GM12878 (cell line): ENCODE data around the gene NMB. TPM values are rescaled to one million over a fixed set of nuclear protein-coding genes. Genes with fewer than 3 reads are reported as not detected.
A peak's percentile ranks its signal among the peaks of the same experiment; 100 is the strongest.

Experiments used
- ATAC-seq: fragments of 200-7000 bp; cut with Tn5 transposase; 3 replicates; pipeline ENCODE4 v1.9.1; 2020; ENCODE audit warnings: mild to moderate bottlenecking, moderate library complexity
- BruUV-seq: library from RNA; stranded (reverse); fragments of 400-500 nt; replicated peaks from 2 replicates; lab custom pipeline; 2021; lab: Mats Ljungman, UMichigan
- CTCF ChIA-PET: fragments of 300-600 bp; sonication (Branson Sonifier 250); formaldehyde crosslinking; extraction: SDS; loops from one replicate; lab custom pipeline; 2021; ENCODE audit warnings: inconsistent platforms; lab: Yijun Ruan, JAX
- POLR2A ChIA-PET: fragments of 350-600 bp; formaldehyde crosslinking; extraction: SDS; loops from one replicate; lab custom pipeline; 2021; ENCODE audit warnings: inconsistent platforms; lab: Charles Lee
- RAD21 ChIA-PET: fragments of 300-600 bp; sonication (Branson Sonifier 250); formaldehyde crosslinking; loops from one replicate; lab custom pipeline; 2023; ENCODE audit warnings: antibody characterized with exemption; ENCODE audit not compliant: unreplicated experiment; lab: Charles Lee
- SMC1A ChIA-PET: fragments of 300-600 bp; sonication (Branson Sonifier 250); formaldehyde crosslinking; loops from one replicate; lab custom pipeline; 2023; ENCODE audit not compliant: unreplicated experiment, uncharacterized antibody; lab: Charles Lee
- DNase-seq: peaks from one replicate; pipeline ENCODE4 v3.0.0-alpha.2; 2011; ENCODE audit warnings: low read depth, low spot score
- FAIRE-seq: peaks from 3 replicates; lab custom pipeline; 2011; peaks lifted over from hg19 to GRCh38; lab: Jason Lieb, UNC
- H2AFZ ChIP-seq: 2 replicates; pipeline ENCODE4 v1.6.0; 2011; ENCODE audit warnings: low read depth, low read length, control low read depth; ENCODE audit not compliant: control insufficient read depth
- H3K27ac ChIP-seq: 2 replicates; pipeline ENCODE4 v1.5.1; 2011; ENCODE audit warnings: control low read depth; ENCODE audit not compliant: control insufficient read depth, insufficient read depth
- H3K27me3 ChIP-seq, 2 experiments: replicated peaks in 1 of 2; 2 replicates each; pipeline versions ENCODE4 v1.6.0 to v1.6.1; 2011; ENCODE audit warnings: low read length in 1 of 2; ENCODE audit not compliant: control insufficient read depth in 2 of 2, insufficient read depth in 2 of 2
- H3K36me3 ChIP-seq, 2 experiments: 2 replicates each; pipeline ENCODE4 v1.5.1; 2011; ENCODE audit warnings: low read length in 1 of 2; ENCODE audit not compliant: control insufficient read depth in 2 of 2, insufficient read depth in 2 of 2
- H3K4me1 ChIP-seq: 2 replicates; pipeline ENCODE4 v1.6.1; 2011; ENCODE audit warnings: mild to moderate bottlenecking, low read length, moderate library complexity, mixed read lengths; ENCODE audit not compliant: control insufficient read depth, insufficient read depth
- H3K4me2 ChIP-seq: 2 replicates; pipeline ENCODE4 v1.6.0; 2011; ENCODE audit warnings: control low read depth; ENCODE audit not compliant: control insufficient read depth, insufficient read depth
- H3K4me3 ChIP-seq: fragments of 200-600 bp; sonication (generic); 2 replicates; pipeline ENCODE4 v1.5.1; 2016
- H3K79me2 ChIP-seq: 2 replicates; pipeline ENCODE4 v1.6.0; 2011; ENCODE audit warnings: low read length; ENCODE audit not compliant: control insufficient read depth, insufficient read depth
- H3K9ac ChIP-seq: 2 replicates; pipeline ENCODE4 v1.8.0; 2011; ENCODE audit warnings: low read length, control low read depth, mixed read lengths; ENCODE audit not compliant: control insufficient read depth, insufficient read depth
- H3K9me3 ChIP-seq: replicated peaks from 3 replicates; pipeline ENCODE4 v1.5.1; 2011; ENCODE audit warnings: mild to moderate bottlenecking, low read length; ENCODE audit not compliant: control insufficient read depth, insufficient read depth
- H4K20me1 ChIP-seq: 2 replicates; pipeline ENCODE4 v1.6.0; 2011; ENCODE audit not compliant: control insufficient read depth, insufficient read depth
- ATF2 ChIP-seq: IDR thresholded peaks from 2 replicates; pipeline ENCODE4 v1.6.1; 2012; ENCODE audit warnings: low read length, inconsistent platforms
- ATF7 ChIP-seq: fragments of 450-650 bp; IDR thresholded peaks from 2 replicates; pipeline ENCODE4 v1.6.1; 2016; ENCODE audit warnings: low read depth, mild to moderate bottlenecking
- CHD4 ChIP-seq: fragments of 200-600 bp; sonication (generic); IDR thresholded peaks from 2 replicates; pipeline ENCODE4 v1.6.1; 2016; ENCODE audit warnings: mild to moderate bottlenecking
- DPF2 ChIP-seq: fragments of 450-650 bp; IDR thresholded peaks from 2 replicates; pipeline ENCODE4 v1.6.1; 2017; ENCODE audit warnings: mild to moderate bottlenecking
- IKZF1 ChIP-seq: fragments of 450-650 bp; conservative IDR thresholded peaks from 2 replicates; pipeline ENCODE4 v1.6.1; 2017; ENCODE audit warnings: antibody characterized with exemption, mild to moderate bottlenecking
- MXI1 ChIP-seq: fragments of 150-350 bp; IDR thresholded peaks from 2 replicates; pipeline ENCODE4 v1.6.1; 2011; ENCODE audit warnings: low read depth, mild to moderate bottlenecking, inconsistent platforms, low read length, improper control_type of control experiment
- WGBS: methylation state at CpG from one replicate; pipeline ENCODE4 v1.1.6; 2016; ENCODE audit warnings: low lambda C conversion rate; ENCODE audit not compliant: insufficient replicate concordance, insufficient coverage; ENCODE audit errors: missing lambda C conversion rate; 5-methylcytosine and 5-hydroxymethylcytosine counted together
- in situ Hi-C: fragments of 300-500 bp; cut with MboI; formaldehyde crosslinking; loops from 9 replicates; pipeline ENCODE4 v1.14.3; 2018; ENCODE audit warnings: mixed read lengths
- intact Hi-C: fragments of 100-400 bp; cut with micrococcal nuclease; formaldehyde crosslinking; loops from one replicate; pipeline ENCODE4 v1.14.2; 2022; ENCODE audit not compliant: unreplicated experiment
- polyA plus RNA-seq, 11 experiments: library from polyadenylated mRNA; depleted of rRNA in 4 of 11; unstranded in 6 of 11; stranded (reverse) in 5 of 11; fragments of >200 nt; fragmentation: Nextera tagmentation in 4 of 11; fragmentation: Illumina TruSeq in 1 of 11; extraction: Ambion mirVana in 4 of 11; extraction: Trizol in 1 of 11; gene quantifications; 1 replicate in 1 of 11; 2 replicates in 10 of 11; pipeline versions ENCODE4 v1.2.1 to v1.2.3, GENCODE V29; 2011 to 2016; ENCODE audit warnings: inconsistent platforms in 2 of 11, missing spikeins in 2 of 11, low read depth in 1 of 11
- total RNA-seq, 4 experiments: library from RNA; depleted of rRNA in 3 of 4; stranded (reverse); fragments of >200 nt in 3 of 4; fragmentation: Illumina TruSeq in 1 of 4; extraction: Trizol in 1 of 4; gene quantifications; 2 replicates each; pipeline versions ENCODE4 v1.2.1 to v1.2.3, GENCODE V29; 2013 to 2021

NMB gene
- total and polyA plus RNA-seq, 10 of the 15 experiments (the other 5 are each of a cell fraction or from before 2014, with no cell fraction given): 0.32 to 4.1 (median 1.6) TPM

- H3K79me2 ChIP-seq: peaks cover 2% of the 10 kb centered on the region
- H3K4me3 ChIP-seq: no peak overlapping the region
- RAD21 ChIA-PET: interaction anchor here (1.2 to 2.2 kb wide), 3 partner anchors 98 to 219 kb away, joined by 4 to 6 read pairs (median 4); no protein-coding TSS in a partner anchor
- intact Hi-C loops: no loop called here
- peak overlapping the region; percentile 88 for H3K4me2 ChIP-seq
- no peak overlapping the region for H3K27ac ChIP-seq
- no peaks in the 10 kb centered on the region for H3K9me3 ChIP-seq
- 8% methylated on average over 7 of the region's 7 CpGs for WGBS
- no peaks in the 10 kb centered on the region for H3K27me3 ChIP-seq
- POLR2A ChIA-PET: interaction anchor here (0.9 to 1.1 kb wide), 2 partner anchors 71 to 113 kb away, joined by 3 read pairs; no protein-coding TSS in a partner anchor
- CTCF ChIA-PET: interaction anchor here (0.8 to 7.6 kb wide), 12 partner anchors 12 to 163 kb away, joined by 3 to 52 read pairs (median 4); partner anchors contain the start of genes SEC11A and ZSCAN2
- no peak; the same call in 1 of the 2 replicates for TF ChIP-seq DPF2
- TF ChIP-seq MXI1: 0 out of 2 replicates have a peak, but pooled peaks have one; percentile 24
- TF ChIP-seq CHD4: no peak
- ATAC-seq: no peak
- SMC1A ChIA-PET: interaction anchor here (0.8 to 1.5 kb wide), 6 partner anchors 9 to 85 kb away, joined by 3 to 5 read pairs (median 4); partner anchors contain the start of gene SEC11A
- DNase-seq: no peak
- no TSS peak for BruUV-seq
- FAIRE-seq: peak; percentile 71
- H3K36me3 ChIP-seq: peaks cover 0 to 3% of the 10 kb centered on the region in 2 experiments; a peak in 1 of 4 replicates
- H3K4me1 ChIP-seq: peaks cover 16% of the 10 kb centered on the region
- H4K20me1 ChIP-seq: no peaks in the 10 kb centered on the region
- in situ Hi-C loops: no loop called here
- peak overlapping the region; percentile 70 for H2AFZ ChIP-seq
- peak overlapping the region; percentile 71 for H3K9ac ChIP-seq
Observed at GRCh38 chr15:84658788-84659411, 901 bp upstream of the NMB start.

GRCh38 chr15:84657748-84658079 lies 285 bp downstream of the NMB start:
- no peaks in the 10 kb centered on the region for H4K20me1 ChIP-seq
- H3K9ac ChIP-seq: peak overlapping the region; percentile 71; the same call in 1 of the 2 replicates
- intact Hi-C loops (no loop called here), in situ Hi-C loops (no loop called here)
- H3K79me2 ChIP-seq: peaks cover 8% of the 10 kb centered on the region
- RAD21 ChIA-PET: no interaction called here
- FAIRE-seq (no peak), ATAC-seq (no peak), DNase-seq (no peak)
- no peak overlapping the region for H3K27ac ChIP-seq
- no peaks in the 10 kb centered on the region for H3K9me3 ChIP-seq
- peaks cover 24% of the 10 kb centered on the region for H3K4me1 ChIP-seq
- SMC1A ChIA-PET: interaction anchor here (1.0 to 1.8 kb wide), 2 partner anchors 59 to 116 kb away, joined by 3 to 6 read pairs; no protein-coding TSS in a partner anchor
- WGBS: 20% methylated on average over 17 of the region's 17 CpGs
- peak overlapping the region; percentile 62 for H2AFZ ChIP-seq
- CTCF ChIA-PET: interaction anchor here (7.6 kb wide), 1 partner anchor 58 kb away, joined by 52 read pairs; the partner anchor contains the start of gene ZSCAN2
- peak overlapping the region; percentile 88 for H3K4me2 ChIP-seq
- POLR2A ChIA-PET: no interaction called here
- peaks cover 0 to 5% of the 10 kb centered on the region in 2 experiments; a peak in 1 of 4 replicates for H3K36me3 ChIP-seq
- H3K4me3 ChIP-seq: peak overlapping the region; percentile 49; the same call in 1 of the 2 replicates
- H3K27me3 ChIP-seq: no peaks in the 10 kb centered on the region
- TF ChIP-seq IKZF1: 0 out of 2 replicates have a peak, but pooled peaks have one; percentile 30
- no peak for TF ChIP-seq ATF2
- TF ChIP-seq ATF7: no peak
- no TSS peak for BruUV-seq
